Coronary artery (tissue), 2 donors: Measurements from ENCODE around the gene PLAAT3.
"Not testable (repeated sequence)": the region's sequence is repeated elsewhere in the genome, so short reads cannot be mapped to it uniquely, and the experiment has no call there.

Experiments
- DNase-seq: peaks from one replicate; pipeline ENCODE4 v3.0.0-alpha.2; 2017; ENCODE audit warnings: low spot score
- H3K27ac ChIP-seq, 2 donors: fragments of 200-600 bp; sonication (generic); one replicate each; pipeline ENCODE4 v1.5.1; 2016 to 2019
- H3K4me3 ChIP-seq: fragments of 200-600 bp; sonication (generic); 2 replicates; pipeline ENCODE4 v1.5.1; 2016; ENCODE audit warnings: mild to moderate bottlenecking, moderate library complexity
- TF ChIP-seq, protein P1 (sequence below): fragments of 200-600 bp; sonication (generic); IDR thresholded peaks from one replicate; pipeline ENCODE4 v1.5.1; 2019; ENCODE audit warnings: antibody characterized with exemption

The PLAAT3 gene

GRCh38 chr11:63534895-63535461 is 79.3 kb downstream of the PLAAT3 start:
- H3K4me3 ChIP-seq = no peak overlapping the region
- DNase-seq = no peak
- no peak overlapping the region for H3K27ac ChIP-seq
- TF ChIP-seq, protein P1, sequence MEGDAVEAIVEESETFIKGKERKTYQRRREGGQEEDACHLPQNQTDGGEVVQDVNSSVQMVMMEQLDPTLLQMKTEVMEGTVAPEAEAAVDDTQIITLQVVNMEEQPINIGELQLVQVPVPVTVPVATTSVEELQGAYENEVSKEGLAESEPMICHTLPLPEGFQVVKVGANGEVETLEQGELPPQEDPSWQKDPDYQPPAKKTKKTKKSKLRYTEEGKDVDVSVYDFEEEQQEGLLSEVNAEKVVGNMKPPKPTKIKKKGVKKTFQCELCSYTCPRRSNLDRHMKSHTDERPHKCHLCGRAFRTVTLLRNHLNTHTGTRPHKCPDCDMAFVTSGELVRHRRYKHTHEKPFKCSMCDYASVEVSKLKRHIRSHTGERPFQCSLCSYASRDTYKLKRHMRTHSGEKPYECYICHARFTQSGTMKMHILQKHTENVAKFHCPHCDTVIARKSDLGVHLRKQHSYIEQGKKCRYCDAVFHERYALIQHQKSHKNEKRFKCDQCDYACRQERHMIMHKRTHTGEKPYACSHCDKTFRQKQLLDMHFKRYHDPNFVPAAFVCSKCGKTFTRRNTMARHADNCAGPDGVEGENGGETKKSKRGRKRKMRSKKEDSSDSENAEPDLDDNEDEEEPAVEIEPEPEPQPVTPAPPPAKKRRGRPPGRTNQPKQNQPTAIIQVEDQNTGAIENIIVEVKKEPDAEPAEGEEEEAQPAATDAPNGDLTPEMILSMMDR = no peak

DNA sequence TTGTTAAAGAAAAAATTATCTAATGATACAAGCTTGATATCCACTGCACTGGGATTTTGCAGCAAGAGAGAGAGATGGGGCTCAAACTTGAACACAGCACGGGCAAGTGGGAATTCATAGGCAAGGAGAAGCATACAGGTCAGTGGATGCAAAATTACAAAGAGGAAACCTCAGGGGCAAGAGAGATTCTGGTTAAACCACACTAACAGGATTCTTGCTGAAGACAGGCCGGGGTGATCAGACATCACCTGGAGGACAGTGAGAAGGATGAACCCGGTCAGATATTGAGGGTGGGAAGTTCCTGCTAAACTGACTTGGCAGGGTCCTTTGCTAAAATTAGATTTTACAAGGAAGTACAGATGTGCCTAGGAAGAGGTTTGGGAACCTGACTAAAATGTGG is 80.2 kb downstream of the PLAAT3 start:
- TF ChIP-seq, protein P1 = no peak
- Histone ChIP-seq H3K27ac (no peak overlapping the region), H3K4me3 (no peak overlapping the region)
- no peak for DNase-seq

DNA sequence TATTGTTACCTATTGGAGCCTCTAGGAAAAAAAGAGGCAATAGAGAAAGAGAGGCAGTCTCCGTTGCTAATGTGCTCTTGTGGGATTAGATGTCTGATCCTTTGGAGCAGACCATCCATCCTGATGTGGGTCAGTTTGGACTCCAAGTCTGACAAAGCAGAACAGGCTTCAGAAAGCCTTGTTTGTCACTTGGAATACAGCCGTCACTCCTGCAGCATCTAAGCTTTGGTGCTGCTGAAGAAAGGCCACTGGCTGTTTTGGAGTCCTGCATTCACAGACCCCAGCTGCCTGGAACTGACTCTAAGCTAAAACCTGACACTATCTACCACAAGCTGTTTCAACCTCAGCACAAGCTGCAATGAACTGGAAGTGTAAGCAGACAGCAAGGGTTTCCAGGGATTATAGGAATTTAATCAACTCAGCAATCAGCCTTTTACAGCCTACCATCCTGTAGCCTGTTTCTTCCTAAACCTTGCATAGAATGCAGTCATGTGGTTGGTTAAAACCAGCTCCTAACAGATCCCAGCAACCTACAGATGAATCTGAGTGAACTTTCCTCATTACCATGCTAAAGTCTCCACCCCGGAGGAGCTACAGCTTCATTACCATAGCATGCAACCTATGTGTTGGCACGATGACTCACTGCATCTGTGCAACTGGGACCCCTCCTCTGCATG is 81.3 kb downstream of the PLAAT3 start:
- TF ChIP-seq, protein P1 = no peak
- no peak for DNase-seq
- no peak overlapping the region for H3K27ac ChIP-seq

GRCh38 chr11:63532117-63532516 is 82.1 kb downstream of the PLAAT3 start:
- Histone ChIP-seq H3K27ac (no peak overlapping the region), H3K4me3 (no peak overlapping the region)
- TF ChIP-seq, protein P1 = no peak
- no peak for DNase-seq

More for the DNA sequence above, 81.3 kb downstream of the PLAAT3 start:
- H3K4me3 ChIP-seq = no peak overlapping the region

- not testable (repeated sequence) for DNase-seq, H3K4me3 ChIP-seq, H3K27ac ChIP-seq
Measured at GRCh38 chr11:63531074-63531792, 83.0 kb downstream of the PLAAT3 start.

GRCh38 chr11:63530021-63530420 is 84.2 kb downstream of the PLAAT3 start:
- TF ChIP-seq, protein P1 = no peak
- DNase-seq = no peak
- no peak overlapping the region for H3K27ac ChIP-seq
- no peak overlapping the region for H3K4me3 ChIP-seq

- not testable (repeated sequence) for H3K27ac ChIP-seq, H3K4me3 ChIP-seq, DNase-seq
Measured at GRCh38 chr11:63529373-63529772, 84.9 kb downstream of the PLAAT3 start.

DNA sequence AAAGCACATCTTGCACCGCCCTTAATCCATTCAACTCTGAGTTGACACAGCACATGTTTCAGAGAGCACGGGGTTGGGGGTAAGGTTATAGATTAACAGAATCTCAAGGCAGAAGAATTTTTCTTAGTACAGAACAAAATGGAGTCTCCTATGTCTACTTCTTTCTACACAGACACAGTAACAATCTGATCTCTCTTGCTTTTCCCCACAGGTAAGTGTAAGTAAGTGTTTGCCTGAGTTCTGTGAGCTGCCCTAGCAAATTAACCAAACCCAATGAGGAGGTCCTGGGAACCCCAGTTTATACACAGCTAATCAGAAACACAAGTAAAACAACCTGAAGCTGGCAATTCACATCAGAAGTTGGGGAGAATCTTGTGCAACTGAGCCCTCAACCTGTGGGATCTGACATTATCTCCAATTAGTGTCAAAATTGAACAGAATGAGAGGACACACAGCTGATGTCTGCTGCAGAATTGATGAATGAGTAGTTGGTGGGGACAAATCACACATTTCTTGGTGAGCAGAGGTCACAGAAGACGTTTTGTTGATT is 85.4 kb downstream of the PLAAT3 start:
- not testable (repeated sequence) for DNase-seq, H3K27ac ChIP-seq, H3K4me3 ChIP-seq

GRCh38 chr11:63528156-63528555 is 86.1 kb downstream of the PLAAT3 start:
- H3K27ac ChIP-seq, H3K4me3 ChIP-seq, DNase-seq: not testable (repeated sequence)
